Stimulated activated CD4-positive, alpha-beta T cell treated with anti-CD3 and anti-CD28 coated beads, Interleukin-4, amount 100 ng/mL, for 48 hours (primary cell): ENCODE measurements around the gene CD200R1.

Experiments
- DNase-seq, 2 donors: peaks; one replicate each; pipeline ENCODE4 v3.0.0-alpha.2; 2020; ENCODE audit warnings: low read depth in 2 of 2

CD200R1 gene

GRCh38 chr3:112888381-112889085 is 86.4 kb downstream of the CD200R1 start:
- no peak for DNase-seq

- no peak for DNase-seq
Measured at GRCh38 chr3:112884678-112885290, 90.1 kb downstream of the CD200R1 start.

GRCh38 chr3:112881891-112882290 is 93.0 kb downstream of the CD200R1 start:
- DNase-seq: no peak

DNA sequence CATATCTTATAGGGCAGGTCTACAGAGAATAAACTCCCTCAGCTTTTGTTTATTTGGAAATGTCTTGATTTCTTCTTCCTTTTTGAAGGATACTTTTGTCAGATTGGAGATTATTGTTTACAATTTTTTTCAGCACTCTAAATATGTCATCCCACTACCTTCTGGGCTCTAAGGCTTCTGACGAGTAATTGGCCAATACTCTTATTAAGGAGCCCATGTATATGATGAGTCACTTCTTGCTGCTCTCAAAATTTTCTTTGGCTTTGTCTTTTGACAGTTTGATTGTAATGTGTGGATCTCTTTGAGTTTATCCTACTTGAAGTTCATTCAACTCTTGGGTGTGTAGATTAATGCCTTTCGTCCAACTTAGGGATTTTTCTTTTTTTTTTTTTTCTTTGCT is 99.3 kb downstream of the CD200R1 start:
- DNase-seq: no peak

DNA sequence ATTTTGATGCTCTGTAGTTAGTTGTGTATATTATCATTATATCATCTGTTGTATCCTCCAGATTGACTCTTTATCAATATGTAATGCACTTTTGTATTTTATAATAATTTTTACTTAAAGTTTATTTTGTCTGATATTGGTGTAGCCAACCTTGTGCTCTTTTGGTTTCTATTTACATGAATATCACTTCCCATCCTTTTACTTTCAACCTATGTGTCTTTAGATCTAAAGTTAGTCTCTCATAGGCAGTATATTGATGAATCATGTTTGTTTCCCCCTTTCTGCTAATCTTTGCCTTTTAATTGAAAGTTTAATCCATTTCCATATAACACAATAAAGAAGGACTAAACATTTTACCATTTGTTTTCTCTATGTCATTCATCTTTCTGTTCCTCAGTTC is 100.2 kb downstream of the CD200R1 start:
- no peak for DNase-seq

GRCh38 chr3:112873632-112874031 is 101.3 kb downstream of the CD200R1 start:
- DNase-seq: no peak

GRCh38 chr3:112871735-112872134 is 103.2 kb downstream of the CD200R1 start:
- DNase-seq: no peak
